HG03575 (cell line): ENCODE data around the gene DTX4.
A peak's percentile ranks its signal among the peaks of the same experiment; 100 is the strongest.

Experiments used
- ATAC-seq: cut with Tn5 transposase; IDR thresholded peaks from one replicate; pipeline ENCODE4 v1.9.1; 2021; ENCODE audit not compliant: unreplicated experiment, insufficient number of reproducible peaks, low FRiP score; ENCODE audit errors: extremely low read depth

DTX4 gene

GRCh38 chr11:59164028-59164427, 7.9 kb upstream of the DTX4 start:
- ATAC-seq: no peak

GRCh38 chr11:59172345-59173079, 580 bp downstream of the DTX4 start:
- peak; percentile 28 for ATAC-seq

GRCh38 chr11:59173080-59173963, 1.4 kb downstream of the DTX4 start:
- no peak for ATAC-seq

GRCh38 chr11:59173964-59174663, 2.2 kb downstream of the DTX4 start:
- ATAC-seq: no peak

- ATAC-seq: no peak
Measured at GRCh38 chr11:59174664-59175033, 2.7 kb downstream of the DTX4 start.

- no peak for ATAC-seq
Measured at GRCh38 chr11:59175091-59175501, 3.2 kb downstream of the DTX4 start.

GRCh38 chr11:59176330-59176729, 4.4 kb downstream of the DTX4 start:
- ATAC-seq: no peak

GRCh38 chr11:59178402-59178801, 6.5 kb downstream of the DTX4 start:
- ATAC-seq: no peak

- ATAC-seq: no peak
Measured at GRCh38 chr11:59179121-59179520, 7.2 kb downstream of the DTX4 start.

GRCh38 chr11:59180168-59180776, 8.3 kb downstream of the DTX4 start:
- ATAC-seq: no peak

GRCh38 chr11:59180907-59181306, 9.0 kb downstream of the DTX4 start:
- ATAC-seq: no peak

- no peak for ATAC-seq
Measured at GRCh38 chr11:59181746-59182456, 10.0 kb downstream of the DTX4 start.

- no peak for ATAC-seq
Measured at GRCh38 chr11:59182457-59183151, 10.7 kb downstream of the DTX4 start.

GRCh38 chr11:59183771-59184170, 11.8 kb downstream of the DTX4 start:
- no peak for ATAC-seq

GRCh38 chr11:59184691-59185339, 12.9 kb downstream of the DTX4 start:
- ATAC-seq: no peak

- no peak for ATAC-seq
Measured at GRCh38 chr11:59185386-59185945, 13.5 kb downstream of the DTX4 start.

- no peak for ATAC-seq
Measured at GRCh38 chr11:59186130-59186594, 14.2 kb downstream of the DTX4 start.
